HEK293 (cell line): ENCODE results near the gene KCNAB1.

Source experiments
- CTCF ChIA-PET: fragments of 350-600 bp; formaldehyde crosslinking; extraction: SDS; loops from one replicate; lab custom pipeline; 2021; ENCODE audit warnings: antibody characterized with exemption; lab: Yijun Ruan, JAX
- POLR2A ChIA-PET: fragments of 300-600 bp; formaldehyde crosslinking; extraction: SDS; loops from one replicate; lab custom pipeline; 2020; ENCODE audit warnings: antibody characterized with exemption, inconsistent platforms; lab: Yijun Ruan, JAX
- H3K27ac ChIP-seq: fragments of 200-500 bp; sonication (Bioruptor generic); 2 replicates; pipeline ENCODE4 v1.5.1; 2014; ENCODE audit warnings: low read depth, low read length, control low read depth, inconsistent platforms; ENCODE audit errors: extremely low read depth
- H3K36me3 ChIP-seq, 2 experiments: fragments of 200-500 bp in 1 of 2; sonication (Bioruptor generic) in 1 of 2; 1 replicate in 1 of 2; 2 replicates in 1 of 2; pipeline ENCODE4 v1.5.1; 2014 to 2017; ENCODE audit warnings: inconsistent platforms in 2 of 2, low read length in 2 of 2; ENCODE audit not compliant: control insufficient read depth in 2 of 2, insufficient read depth in 1 of 2
- H3K4me1 ChIP-seq: fragments of 200-500 bp; sonication (Bioruptor generic); 2 replicates; pipeline ENCODE4 v1.5.1; 2014; ENCODE audit warnings: mild to moderate bottlenecking, low read length, inconsistent platforms; ENCODE audit not compliant: control insufficient read depth, insufficient read depth
- H3K4me3 ChIP-seq: 2 replicates; pipeline ENCODE4 v1.5.1; 2011; ENCODE audit warnings: low read depth, mild to moderate bottlenecking, control low read depth, low read length, moderate library complexity
- H3K9me3 ChIP-seq: fragments of 200-500 bp; sonication (Bioruptor generic); 2 replicates; pipeline ENCODE4 v1.5.1; 2014; ENCODE audit warnings: low read depth, low read length, inconsistent platforms; ENCODE audit not compliant: control insufficient read depth, insufficient read depth
- BCL11A ChIP-seq: fragments of 450-650 bp; formaldehyde crosslinking; IDR thresholded peaks from 2 replicates; pipeline ENCODE4 v1.5.1; 2016; ENCODE audit warnings: low read depth, missing biosample characterization, missing genetic modification characterization
- KLF1 ChIP-seq: fragments of 450-650 bp; formaldehyde crosslinking; IDR thresholded peaks from 2 replicates; pipeline ENCODE4 v1.5.1; 2016; ENCODE audit warnings: missing biosample characterization, missing genetic modification characterization
- KLF10 ChIP-seq: fragments of 450-650 bp; IDR thresholded peaks from 2 replicates; pipeline ENCODE4 v1.5.1; 2018; ENCODE audit warnings: missing biosample characterization, mild to moderate bottlenecking, missing genetic modification characterization
- KLF9 ChIP-seq: fragments of 450-650 bp; formaldehyde crosslinking; IDR thresholded peaks from 2 replicates; pipeline ENCODE4 v1.5.1; 2016; ENCODE audit warnings: missing biosample characterization, missing genetic modification characterization, low read depth
- REPIN1 ChIP-seq: fragments of 450-650 bp; formaldehyde crosslinking; IDR thresholded peaks from 2 replicates; pipeline ENCODE4 v1.5.1; 2017; ENCODE audit warnings: missing biosample characterization, missing genetic modification characterization, low read depth
- SP2 ChIP-seq: fragments of 450-650 bp; formaldehyde crosslinking; IDR thresholded peaks from 2 replicates; pipeline ENCODE4 v1.5.1; 2016; ENCODE audit warnings: missing biosample characterization, missing genetic modification characterization
- WT1 ChIP-seq: fragments of 450-650 bp; formaldehyde crosslinking; IDR thresholded peaks from 2 replicates; pipeline ENCODE4 v1.5.1; 2016; ENCODE audit warnings: missing biosample characterization, missing genetic modification characterization
- ZBTB21 ChIP-seq: fragments of 450-650 bp; formaldehyde crosslinking; IDR thresholded peaks from 2 replicates; pipeline ENCODE4 v1.5.1; 2017; ENCODE audit warnings: missing biosample characterization, missing genetic modification characterization
- ZBTB8A ChIP-seq: fragments of 450-650 bp; formaldehyde crosslinking; IDR thresholded peaks from 2 replicates; pipeline ENCODE4 v1.5.1; 2016; ENCODE audit warnings: missing biosample characterization, missing genetic modification characterization
- ZNF146 ChIP-seq: fragments of 450-650 bp; formaldehyde crosslinking; IDR thresholded peaks from 2 replicates; pipeline ENCODE4 v1.5.1; 2016; ENCODE audit warnings: missing biosample characterization, missing genetic modification characterization
- ZNF148 ChIP-seq: fragments of 450-650 bp; formaldehyde crosslinking; IDR thresholded peaks from 2 replicates; pipeline ENCODE4 v1.5.0; 2017; ENCODE audit warnings: missing biosample characterization, missing genetic modification characterization, borderline replicate concordance
- ZNF175 ChIP-seq: fragments of 450-650 bp; formaldehyde crosslinking; IDR thresholded peaks from 2 replicates; pipeline ENCODE4 v1.5.1; 2016; ENCODE audit warnings: missing biosample characterization, missing genetic modification characterization
- ZNF211 ChIP-seq: fragments of 450-650 bp; formaldehyde crosslinking; IDR thresholded peaks from 2 replicates; pipeline ENCODE4 v1.5.1; 2016; ENCODE audit warnings: low read depth, missing biosample characterization, missing genetic modification characterization
- ZNF223 ChIP-seq: fragments of 450-650 bp; formaldehyde crosslinking; IDR thresholded peaks from 2 replicates; pipeline ENCODE4 v1.5.1; 2016; ENCODE audit warnings: missing biosample characterization, missing genetic modification characterization
- ZNF24 ChIP-seq: fragments of 450-650 bp; formaldehyde crosslinking; IDR thresholded peaks from 2 replicates; pipeline ENCODE4 v1.5.1; 2016; ENCODE audit warnings: missing biosample characterization, missing genetic modification characterization
- ZNF26 ChIP-seq: fragments of 450-650 bp; formaldehyde crosslinking; IDR thresholded peaks from 2 replicates; pipeline ENCODE4 v1.5.1; 2016; ENCODE audit warnings: missing biosample characterization, missing genetic modification characterization
- ZNF324 ChIP-seq: fragments of 450-650 bp; formaldehyde crosslinking; IDR thresholded peaks from 2 replicates; pipeline ENCODE4 v1.5.1; 2016; ENCODE audit warnings: missing biosample characterization, missing genetic modification characterization
- ZNF350 ChIP-seq: fragments of 450-650 bp; formaldehyde crosslinking; IDR thresholded peaks from 2 replicates; pipeline ENCODE4 v1.5.0; 2017; ENCODE audit warnings: missing biosample characterization, mild to moderate bottlenecking, missing genetic modification characterization
- ZNF529 ChIP-seq: fragments of 450-650 bp; formaldehyde crosslinking; IDR thresholded peaks from 2 replicates; pipeline ENCODE4 v1.5.1; 2017; ENCODE audit warnings: missing genetic modification characterization, missing biosample characterization; ENCODE audit not compliant: insufficient replicate concordance
- ZNF544 ChIP-seq: fragments of 450-650 bp; formaldehyde crosslinking; IDR thresholded peaks from 2 replicates; pipeline ENCODE4 v1.5.0; 2017; ENCODE audit warnings: missing biosample characterization, missing genetic modification characterization
- ZNF549 ChIP-seq: fragments of 450-650 bp; IDR thresholded peaks from 2 replicates; pipeline ENCODE4 v1.5.1; 2018; ENCODE audit warnings: missing biosample characterization, missing genetic modification characterization, mild to moderate bottlenecking, inconsistent platforms, moderate library complexity
- ZNF626 ChIP-seq: fragments of 450-650 bp; sonication (Bioruptor Pico); formaldehyde crosslinking; IDR thresholded peaks from 2 replicates; pipeline ENCODE4 v1.5.1; 2018; ENCODE audit warnings: missing biosample characterization, missing genetic modification characterization, inconsistent platforms
- ZNF658 ChIP-seq: fragments of 450-650 bp; formaldehyde crosslinking; IDR thresholded peaks from 2 replicates; pipeline ENCODE4; 2016; ENCODE audit warnings: missing biosample characterization, missing genetic modification characterization
- ZNF660 ChIP-seq: fragments of 450-650 bp; IDR thresholded peaks from 2 replicates; pipeline ENCODE4 v1.5.1; 2018; ENCODE audit warnings: missing biosample characterization, mild to moderate bottlenecking, missing genetic modification characterization
- ZNF664 ChIP-seq: fragments of 450-650 bp; formaldehyde crosslinking; IDR thresholded peaks from 2 replicates; pipeline ENCODE4 v1.5.1; 2016; ENCODE audit warnings: missing biosample characterization, missing genetic modification characterization
- ZNF76 ChIP-seq: fragments of 450-650 bp; formaldehyde crosslinking; IDR thresholded peaks from 2 replicates; pipeline ENCODE4; 2016; ENCODE audit warnings: low read depth, missing biosample characterization, missing genetic modification characterization, borderline replicate concordance
- ZNF768 ChIP-seq: fragments of 450-650 bp; formaldehyde crosslinking; IDR thresholded peaks from 2 replicates; pipeline ENCODE4 v1.5.1; 2018; ENCODE audit warnings: missing biosample characterization, mild to moderate bottlenecking, missing genetic modification characterization
- ZNF777 ChIP-seq: fragments of 450-650 bp; formaldehyde crosslinking; IDR thresholded peaks from 2 replicates; pipeline ENCODE4 v1.5.1; 2017; ENCODE audit warnings: missing biosample characterization, missing genetic modification characterization, borderline replicate concordance
- ZNF791 ChIP-seq: fragments of 450-650 bp; formaldehyde crosslinking; IDR thresholded peaks from 2 replicates; pipeline ENCODE4 v1.5.1; 2016; ENCODE audit warnings: missing biosample characterization, missing genetic modification characterization
- ZSCAN5A ChIP-seq: fragments of 450-650 bp; formaldehyde crosslinking; IDR thresholded peaks from 2 replicates; pipeline ENCODE4 v1.5.1; 2016; ENCODE audit warnings: missing biosample characterization, missing genetic modification characterization

Gene KCNAB1

GRCh38 chr3:156582532-156583183, 462.3 kb downstream of the KCNAB1 start (continued):
- no peak for TF ChIP-seq ZNF26 (tag by site-specific recombination)

GRCh38 chr3:156583469-156583868, 463.1 kb downstream of the KCNAB1 start:
- no peak overlapping the region for H3K4me3 ChIP-seq
- POLR2A ChIA-PET: no interaction called here
- H3K4me1 ChIP-seq: no peaks in the 10 kb centered on the region
- H3K36me3 ChIP-seq: no peaks in the 10 kb centered on the region
- CTCF ChIA-PET: no interaction called here
- H3K9me3 ChIP-seq: no peaks in the 10 kb centered on the region
- H3K27ac ChIP-seq: no peak overlapping the region
- TF ChIP-seq ZNF350 (tag by site-specific recombination) (no peak), ZNF626 (no peak), ZNF76 (no peak), ZNF529 (tag by site-specific recombination) (no peak), ZNF175 (tag by site-specific recombination) (no peak), ZBTB21 (tag by site-specific recombination) (no peak), ZNF660 (no peak), KLF9 (tag by site-specific recombination) (no peak), ZNF549 (tag by site-specific recombination) (no peak), ZNF24 (no peak), BCL11A (no peak), SP2 (tag by site-specific recombination) (no peak), ZNF658 (tag by site-specific recombination) (no peak)

GRCh38 chr3:156586905-156587759, 466.8 kb downstream of the KCNAB1 start:
- no peak overlapping the region for H3K27ac ChIP-seq
- no peak overlapping the region for H3K4me3 ChIP-seq
- POLR2A ChIA-PET: no interaction called here
- CTCF ChIA-PET: no interaction called here
- H3K36me3 ChIP-seq: no peaks in the 10 kb centered on the region
- no peak for TF ChIP-seq REPIN1 (tag by site-specific recombination)
- TF ChIP-seq ZSCAN5A (tag by site-specific recombination): no peak
- TF ChIP-seq ZBTB8A: no peak
- TF ChIP-seq SP2 (tag by site-specific recombination): no peak
- TF ChIP-seq ZNF768 (tag by site-specific recombination): no peak
- no peak for TF ChIP-seq ZNF544 (tag by site-specific recombination)
- TF ChIP-seq ZNF777: no peak
- TF ChIP-seq ZNF324 (tag by site-specific recombination): no peak
- no peak for TF ChIP-seq ZNF223 (tag by site-specific recombination)
- no peak for TF ChIP-seq ZNF146 (tag by site-specific recombination)
- no peak for TF ChIP-seq KLF1 (tag by site-specific recombination)
- TF ChIP-seq ZNF148 (tag by site-specific recombination): no peak
- no peak for TF ChIP-seq ZNF211 (tag by site-specific recombination)
- TF ChIP-seq KLF10: no peak
- TF ChIP-seq WT1 (tag by site-specific recombination): no peak
- TF ChIP-seq ZNF664: no peak
- no peak for TF ChIP-seq ZNF791 (tag by site-specific recombination)
- TF ChIP-seq, all 188 proteins: peak for 0
- Histone ChIP-seq H3K4me1 (no peaks in the 10 kb centered on the region), H3K9me3 (no peaks in the 10 kb centered on the region)
